GM18520 (cell line): ENCODE data around the gene PCP4.

Experiments used
- ATAC-seq: cut with Tn5 transposase; IDR thresholded peaks from one replicate; pipeline ENCODE4 v1.9.1; 2021; ENCODE audit not compliant: unreplicated experiment

PCP4 gene

GRCh38 chr21:39915881-39916280, 48.6 kb downstream of the PCP4 start:
- no peak for ATAC-seq

GRCh38 chr21:39918558-39918957, 51.3 kb downstream of the PCP4 start:
- ATAC-seq: no peak

GRCh38 chr21:39923476-39923875, 56.2 kb downstream of the PCP4 start:
- no peak for ATAC-seq

- no peak for ATAC-seq
Measured at GRCh38 chr21:39924577-39925308, 57.5 kb downstream of the PCP4 start.

- no peak for ATAC-seq
Measured at GRCh38 chr21:39927304-39927886, 60.2 kb downstream of the PCP4 start.

GRCh38 chr21:39932335-39932734, 65.1 kb downstream of the PCP4 start:
- ATAC-seq: no peak

GRCh38 chr21:39934895-39935294, 67.7 kb downstream of the PCP4 start:
- ATAC-seq: no peak

- ATAC-seq: no peak
Measured at GRCh38 chr21:39935716-39936115, 68.5 kb downstream of the PCP4 start.

- ATAC-seq: no peak
Measured at GRCh38 chr21:39938086-39938625, 70.9 kb downstream of the PCP4 start.

- no peak for ATAC-seq
Measured at GRCh38 chr21:39946199-39946598, 79.0 kb downstream of the PCP4 start.

- ATAC-seq: no peak
Measured at GRCh38 chr21:39947031-39947430, 79.8 kb downstream of the PCP4 start.

GRCh38 chr21:39951183-39952101, 84.2 kb downstream of the PCP4 start:
- ATAC-seq: no peak

GRCh38 chr21:39952265-39952664, 85.0 kb downstream of the PCP4 start:
- ATAC-seq: no peak

GRCh38 chr21:39954570-39954969, 87.3 kb downstream of the PCP4 start:
- ATAC-seq: no peak

GRCh38 chr21:39955326-39955725, 88.1 kb downstream of the PCP4 start:
- ATAC-seq: no peak

GRCh38 chr21:39956586-39956985, 89.3 kb downstream of the PCP4 start:
- ATAC-seq: no peak

GRCh38 chr21:39958731-39959130, 91.5 kb downstream of the PCP4 start:
- ATAC-seq: no peak

- no peak for ATAC-seq
Measured at GRCh38 chr21:39961251-39961650, 94.0 kb downstream of the PCP4 start.

- ATAC-seq: no peak
Measured at GRCh38 chr21:39965026-39965425, 97.8 kb downstream of the PCP4 start.

GRCh38 chr21:39966786-39967185, 99.5 kb downstream of the PCP4 start:
- no peak for ATAC-seq

GRCh38 chr21:39968010-39968409, 100.8 kb downstream of the PCP4 start:
- ATAC-seq: no peak
